B cell (primary cell): ENCODE results near the gene S100A3. TPM values are rescaled to one million over a fixed set of nuclear protein-coding genes. Genes with fewer than 3 reads are reported as not detected.

ENCODE experiments used
- ATAC-seq: fragments of 200-7000 bp; cut with Tn5 transposase; one replicate; pipeline ENCODE4 v1.10.0; 2021; ENCODE audit warnings: low read depth, mild to moderate bottlenecking, moderate number of reproducible peaks, moderate library complexity
- CTCF ChIA-PET: fragments of 350-600 bp; sonication (Branson Sonifier 250); formaldehyde crosslinking; loops from one replicate; lab custom pipeline; 2021; ENCODE audit warnings: antibody characterized with exemption, inconsistent platforms; lab: Charles Lee
- POLR2A ChIA-PET: fragments of 350-600 bp; sonication (Branson Sonifier 250); formaldehyde crosslinking; loops from one replicate; lab custom pipeline; 2021; ENCODE audit warnings: antibody characterized with exemption; lab: Charles Lee
- DNase-seq: peaks from one replicate; pipeline ENCODE4 v3.0.0; 2013
- H2AFZ ChIP-seq: 2 replicates; pipeline ENCODE4 v1.6.1; 2012; ENCODE audit warnings: mild to moderate bottlenecking, low read depth, low read length; ENCODE audit not compliant: insufficient read depth, poor library complexity, severe bottlenecking
- H3K27ac ChIP-seq, 2 donors: 1 replicate in 1 of 2; 2 replicates in 1 of 2; pipeline ENCODE4 v1.5.1; 2012 to 2013; ENCODE audit warnings: low read length in 2 of 2, mild to moderate bottlenecking in 2 of 2, moderate library complexity in 1 of 2
- H3K27me3 ChIP-seq, 4 experiments: fragments of 200-600 bp in 1 of 4; sonication (generic) in 1 of 4; replicated peaks in 1 of 4; 1 replicate in 2 of 4; 2 replicates in 2 of 4; pipeline versions ENCODE4 v1.6.1 to v1.7.0; 2013 to 2016; ENCODE audit warnings: low read length in 3 of 4, mild to moderate bottlenecking in 2 of 4, mixed read lengths in 1 of 4, moderate library complexity in 1 of 4; ENCODE audit not compliant: insufficient read depth in 4 of 4, control insufficient read depth in 3 of 4; ENCODE audit errors: control extremely low read depth in 1 of 4
- H3K36me3 ChIP-seq, 2 experiments: replicated peaks in 1 of 2; 1 replicate in 1 of 2; 2 replicates in 1 of 2; pipeline versions ENCODE4 v1.6.1 to v1.7.1; 2013; ENCODE audit warnings: low read length in 1 of 2; ENCODE audit not compliant: insufficient read depth in 2 of 2, control insufficient read depth in 1 of 2; ENCODE audit errors: control extremely low read depth in 1 of 2, extremely low read depth in 1 of 2
- H3K4me1 ChIP-seq, 2 donors: fragments of 200-600 bp in 1 of 2; sonication (generic) in 1 of 2; 1 replicate in 1 of 2; 2 replicates in 1 of 2; pipeline versions ENCODE4 v1.5.1 to v1.6.1; 2013 to 2017; ENCODE audit warnings: low read length in 2 of 2; ENCODE audit not compliant: control insufficient read depth in 2 of 2, insufficient read depth in 2 of 2
- H3K4me2 ChIP-seq: replicated peaks from 2 replicates; pipeline ENCODE3; 2012; ENCODE audit warnings: mild to moderate bottlenecking, low read depth, low read length; ENCODE audit not compliant: poor library complexity, severe bottlenecking
- H3K4me3 ChIP-seq, 5 experiments: fragments of 200-600 bp in 1 of 5; sonication (generic) in 1 of 5; 1 replicate in 3 of 5; 2 replicates in 2 of 5; pipeline versions ENCODE4 v1.5.1 to v1.7.0; 2011 to 2016; ENCODE audit warnings: low read length in 4 of 5, mild to moderate bottlenecking in 4 of 5, low read depth in 2 of 5, control low read depth in 1 of 5, moderate library complexity in 1 of 5; ENCODE audit not compliant: insufficient read depth in 1 of 5; ENCODE audit errors: control extremely low read depth in 1 of 5, extremely low read depth in 1 of 5
- H3K79me2 ChIP-seq: fragments of 200-600 bp; sonication (generic); one replicate; pipeline ENCODE4 v1.6.0; 2016; ENCODE audit warnings: low read length; ENCODE audit not compliant: control insufficient read depth, insufficient read depth
- H3K9ac ChIP-seq: fragments of 200-600 bp; sonication (generic); 2 replicates; pipeline ENCODE4 v1.6.1; 2017; ENCODE audit warnings: mild to moderate bottlenecking, low read length, moderate library complexity
- H3K9me3 ChIP-seq, 3 donors: one replicate each; pipeline versions ENCODE4 v1.6.1 to v1.7.1; 2013; ENCODE audit warnings: low read length in 2 of 3; ENCODE audit not compliant: control insufficient read depth in 2 of 3, insufficient read depth in 1 of 3; ENCODE audit errors: control extremely low read depth in 1 of 3
- H4K20me1 ChIP-seq: 2 replicates; pipeline ENCODE4 v1.6.0; 2012; ENCODE audit warnings: mild to moderate bottlenecking, low read length; ENCODE audit not compliant: insufficient read depth, control insufficient read depth, poor library complexity, severe bottlenecking
- H3K27ac Mint-ChIP-seq: one replicate; pipeline ENCODE4 v1.8.0; 2021; ENCODE audit warnings: mixed read lengths
- H3K27me3 Mint-ChIP-seq: one replicate; pipeline ENCODE4 v1.8.0; 2021; ENCODE audit warnings: mixed read lengths
- H3K4me1 Mint-ChIP-seq: one replicate; pipeline ENCODE4 v1.8.0; 2021; ENCODE audit warnings: mixed read lengths
- H3K4me3 Mint-ChIP-seq: one replicate; pipeline ENCODE4 v1.8.0; 2021; ENCODE audit warnings: mixed read lengths
- H3K9me3 Mint-ChIP-seq: one replicate; pipeline ENCODE4 v1.8.0; 2022; ENCODE audit warnings: mixed read lengths; ENCODE audit not compliant: insufficient read depth
- CTCF ChIP-seq: fragments of 200-600 bp; IDR thresholded peaks from one replicate; pipeline ENCODE4 v1.8.0; 2022; ENCODE audit warnings: antibody characterized with exemption, mild to moderate bottlenecking
- EZH2 ChIP-seq: IDR thresholded peaks from 2 replicates; pipeline ENCODE4 v1.6.1; 2012; ENCODE audit warnings: borderline replicate concordance, low read depth, mild to moderate bottlenecking, moderate library complexity, low read length; ENCODE audit not compliant: insufficient read depth, poor library complexity, severe bottlenecking
- WGBS: methylation state at CpG from one replicate; pipeline ENCODE4 v1.1.5; 2013; ENCODE audit warnings: missing lambda C conversion rate; ENCODE audit not compliant: insufficient coverage; 5-methylcytosine and 5-hydroxymethylcytosine counted together
- intact Hi-C: fragments of 100-400 bp; cut with micrococcal nuclease; formaldehyde crosslinking; loops from one replicate; pipeline ENCODE4 v1.10.0; 2022
- polyA plus RNA-seq: library from polyadenylated mRNA; depleted of rRNA; stranded (reverse); fragments of >200 nt; gene quantifications from 2 replicates; pipeline ENCODE4 v1.2.3, GENCODE V29; 2012
- total RNA-seq, 2 donors: library from RNA; stranded (reverse); fragments of 120-200 nt in 1 of 2; gene quantifications; 1 replicate in 1 of 2; 2 replicates in 1 of 2; pipeline versions ENCODE4 v1.2.3 to v1.2.4, GENCODE V29; 2013 to 2022

Gene S100A3
- total and polyA plus RNA-seq, 2 donors (not counting 1 experiment from before 2014, with no cell fraction given), result not detected

DNA sequence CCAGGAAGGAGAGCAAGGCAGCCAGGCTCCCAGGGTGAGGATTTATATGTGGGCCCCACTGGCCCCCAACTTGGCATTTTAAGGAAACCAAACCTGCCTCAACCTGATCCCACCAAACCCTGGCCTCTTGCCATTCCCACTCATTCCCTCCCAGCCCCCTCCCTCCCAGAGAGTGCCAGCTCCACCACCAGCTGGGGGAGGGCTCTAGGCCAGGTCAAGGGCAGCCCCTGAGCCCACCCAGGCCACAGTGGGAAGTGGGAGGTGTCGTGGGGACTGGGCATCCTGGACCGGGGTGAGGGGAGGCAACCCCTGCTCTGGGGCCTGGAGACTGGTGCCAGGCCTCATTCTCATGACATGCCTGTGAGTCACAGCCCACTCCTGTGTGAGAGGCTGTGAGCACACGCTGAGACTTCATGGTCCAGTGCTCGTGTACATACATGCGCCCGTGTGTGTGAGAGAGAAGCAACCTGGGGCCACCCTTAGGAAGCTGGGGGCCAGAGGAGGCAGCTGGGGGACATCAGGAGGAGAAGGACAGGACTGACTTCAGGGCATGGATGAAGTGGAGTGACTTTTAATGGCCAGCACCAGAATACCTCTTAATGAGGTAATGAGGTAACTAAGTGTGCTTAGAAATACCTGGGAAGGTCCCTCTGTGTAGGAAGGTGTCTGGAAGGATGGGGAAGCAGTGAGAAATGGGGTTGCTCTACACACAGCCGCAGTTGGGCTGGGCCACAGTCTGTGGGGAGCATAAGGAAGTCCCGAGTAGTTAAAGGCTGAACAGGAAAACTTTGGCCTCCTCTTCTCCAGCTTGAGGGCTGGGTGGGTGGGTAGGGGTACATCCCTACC is 16.7 kb upstream of the S100A3 start, which contains the start of gene S100A2:
Gene S100A2, minus strand, starts transcription at position 316 of the 846 bp plus-strand sequence. CDS start 1,967 bp downstream, outside the sequence.
- Histone ChIP-seq H3K4me1 (peaks cover 12 to 28% of the 10 kb centered on the region in 2 donors), H3K27me3 (peaks cover 0 to 2% (median 0%) of the 10 kb centered on the region in 4 experiments), H3K4me3 (no peak within 1 kb of the TSS), H3K79me2 (no peaks in the 10 kb centered on the region), H3K9ac (peak within 1 kb of the TSS; percentile 29), H2AFZ (peak within 1 kb of the TSS; percentile 72), H4K20me1 (no peaks in the 10 kb centered on the region), H3K4me2 (peak within 1 kb of the TSS; percentile 58), H3K27ac (peak within 1 kb of the TSS; percentile 57 to 63), H3K9me3 (no peaks in the 10 kb centered on the region), H3K36me3 (no peaks in the 10 kb centered on the region)
- ATAC-seq, result peak; percentile 71
- peak; percentile 54 for DNase-seq
- POLR2A ChIA-PET, result interaction anchor here (0.5 to 1.9 kb wide), 9 partner anchors 11 to 218 kb away, joined by 3 to 8 read pairs (median 4); partner anchors contain the start of genes CHTOP, S100A5 and S100A6
- Mint-ChIP-seq H3K27ac (peak within 1 kb of the TSS; percentile 99), H3K9me3 (no peaks in the 10 kb centered on the region), H3K4me3 (peak within 1 kb of the TSS; percentile 83), H3K4me1 (peaks cover 28% of the 10 kb centered on the region), H3K27me3 (peaks cover 4% of the 10 kb centered on the region)
- intact Hi-C loops, result loop anchor here (2.0 kb wide), 1 partner anchor 21 kb away; the partner anchor contains the start of gene S100A4
- CTCF ChIA-PET, result interaction anchor here (0.6 to 2.8 kb wide), 11 partner anchors 15 to 420 kb away, joined by 3 to 36 read pairs (median 5); partner anchors contain the start of genes DENND4B, RAB13, S100A4 and S100A5
- TF ChIP-seq EZH2 (no peak), CTCF (no peak)
- WGBS, result 37% methylated on average over 7 of the region's 8 CpGs
